Breast epithelium (tissue), 3 donors: ENCODE results near the gene MAST4.

ENCODE experiments used
- CTCF ChIP-seq, 3 donors: fragments of 450-650 bp; IDR thresholded peaks; one replicate each; pipeline ENCODE4 v1.5.1; 2016 to 2017; ENCODE audit warnings: antibody characterized with exemption in 3 of 3, mild to moderate bottlenecking in 3 of 3, moderate library complexity in 3 of 3
- POLR2AphosphoS5 ChIP-seq, 3 donors: sonication (generic); formaldehyde crosslinking; IDR thresholded peaks; one replicate each; pipeline ENCODE4 v1.6.1; 2017; ENCODE audit warnings: antibody characterized with exemption in 3 of 3

DNA sequence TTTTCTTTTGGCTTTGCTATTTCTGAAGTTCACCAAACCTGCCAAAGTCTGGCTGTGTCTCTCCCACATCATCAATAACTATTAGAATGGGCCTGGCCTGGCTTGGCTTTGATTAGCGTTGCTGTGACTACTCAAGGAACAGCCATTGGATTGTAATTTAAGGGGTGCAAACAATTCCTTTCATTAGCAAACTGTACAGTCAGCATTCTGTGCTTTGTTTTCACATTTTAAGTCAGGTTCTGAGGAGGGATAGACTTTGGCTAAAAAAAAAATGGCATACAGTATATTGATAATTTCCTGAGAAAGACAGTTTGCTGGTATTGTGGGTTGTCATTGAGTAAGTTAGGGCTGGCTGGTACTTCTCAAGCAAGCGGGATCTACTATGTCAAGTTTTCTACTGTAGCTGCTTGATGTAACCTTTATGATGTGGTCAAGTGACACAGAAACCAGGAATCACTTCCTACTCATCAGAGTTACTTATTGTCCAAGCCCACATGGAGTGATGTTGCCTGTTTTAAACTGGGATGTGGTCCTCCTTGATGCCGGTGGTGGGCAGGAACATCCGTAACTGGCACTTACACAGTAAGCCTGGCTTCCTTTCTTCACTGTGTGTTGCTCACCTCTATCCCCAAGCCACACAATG, 439.0 kb downstream of the MAST4 start:
- no peak for TF ChIP-seq CTCF (IDR thresholded peaks at IDR 0.05)
- no peak for TF ChIP-seq POLR2AphosphoS5 (IDR thresholded peaks at IDR 0.05)
